H1 (cell line): ENCODE results near the gene INPP5E. TPM values are rescaled to one million over a fixed set of nuclear protein-coding genes. Genes with fewer than 3 reads are reported as not detected.

Experiments
- CTCF ChIA-PET: fragments of 300-600 bp; sonication (Branson Sonifier 250); formaldehyde crosslinking; loops from one replicate; lab custom pipeline; 2021; ENCODE audit not compliant: partially characterized antibody; lab: Charles Lee
- POLR2A ChIA-PET: fragments of 300-600 bp; sonication (Branson Sonifier 250); formaldehyde crosslinking; loops from one replicate; lab custom pipeline; 2021; ENCODE audit warnings: inconsistent platforms; ENCODE audit not compliant: partially characterized antibody; lab: Charles Lee
- DNase-seq, 2 experiments: peaks; one replicate each; pipeline versions ENCODE4 v3.0.0 to v3.0.0-alpha.2; 2010 to 2022; ENCODE audit warnings: low spot score in 2 of 2, low read depth in 1 of 2, mixed read lengths in 1 of 2
- FAIRE-seq: peaks from 2 replicates; lab custom pipeline; 2011; peaks lifted over from hg19 to GRCh38; lab: Jason Lieb, UNC
- H2AFZ ChIP-seq: 2 replicates; pipeline ENCODE4 v1.8.1; 2012; ENCODE audit warnings: low read length, inconsistent platforms
- H2AK5ac ChIP-seq: 2 replicates; pipeline ENCODE4 v1.6.1; 2013; ENCODE audit warnings: low read depth, low read length
- H2BK120ac ChIP-seq: replicated peaks from 2 replicates; pipeline ENCODE3; 2013; ENCODE audit warnings: low read depth, low read length, inconsistent platforms
- H2BK12ac ChIP-seq: 2 replicates; pipeline ENCODE4 v1.6.1; 2013; ENCODE audit warnings: low read depth, low read length
- H2BK15ac ChIP-seq: 2 replicates; pipeline ENCODE4 v1.6.1; 2013; ENCODE audit warnings: low read length
- H2BK20ac ChIP-seq: 2 replicates; pipeline ENCODE4 v1.6.1; 2013; ENCODE audit warnings: low read length
- H2BK5ac ChIP-seq: 2 replicates; pipeline ENCODE4 v1.6.1; 2013; ENCODE audit warnings: low read depth, low read length
- H3K14ac ChIP-seq: 2 replicates; pipeline ENCODE4 v1.6.1; 2013; ENCODE audit warnings: inconsistent platforms; ENCODE audit not compliant: insufficient read length
- H3K18ac ChIP-seq: 2 replicates; pipeline ENCODE4 v1.6.1; 2013; ENCODE audit warnings: low read length; ENCODE audit errors: extremely low read depth
- H3K23ac ChIP-seq: 2 replicates; pipeline ENCODE4 v1.6.1; 2013; ENCODE audit warnings: inconsistent platforms; ENCODE audit not compliant: insufficient read length
- H3K23me2 ChIP-seq: 2 replicates; pipeline ENCODE4 v1.6.1; 2013; ENCODE audit warnings: low read depth, low read length
- H3K27ac ChIP-seq: 2 replicates; pipeline ENCODE4 v1.6.1; 2011; ENCODE audit warnings: low read depth, low read length, inconsistent platforms
- H3K27me3 ChIP-seq, 4 experiments: replicated peaks in 1 of 4; 1 replicate in 1 of 4; 2 replicates in 3 of 4; pipeline versions ENCODE4 v1.6.1 to v1.8.1; 2011 to 2013; ENCODE audit warnings: low read length in 3 of 4, mild to moderate bottlenecking in 3 of 4, inconsistent platforms in 2 of 4, mixed read lengths in 2 of 4, moderate library complexity in 1 of 4; ENCODE audit not compliant: control insufficient read depth in 3 of 4, insufficient read depth in 3 of 4; ENCODE audit errors: extremely low read depth in 1 of 4
- H3K36me3 ChIP-seq, 4 experiments: 2 replicates each; pipeline versions ENCODE4 v1.6.1 to v1.8.1; 2011 to 2013; ENCODE audit warnings: mild to moderate bottlenecking in 4 of 4, low read length in 3 of 4, moderate library complexity in 2 of 4, control low read depth in 1 of 4, inconsistent platforms in 1 of 4; ENCODE audit not compliant: insufficient read depth in 4 of 4, control insufficient read depth in 2 of 4
- H3K4ac ChIP-seq: replicated peaks from 2 replicates; pipeline ENCODE3; 2013; ENCODE audit warnings: low read length, low read depth, mixed read lengths, inconsistent platforms; ENCODE audit not compliant: insufficient read length
- H3K4me1 ChIP-seq, 4 experiments: replicated peaks in 1 of 4; 1 replicate in 1 of 4; 2 replicates in 3 of 4; pipeline versions ENCODE4 v1.6.1 to v1.8.1; 2011 to 2013; ENCODE audit warnings: low read length in 3 of 4, inconsistent platforms in 2 of 4, mixed read lengths in 1 of 4; ENCODE audit not compliant: insufficient read depth in 4 of 4, control insufficient read depth in 3 of 4
- H3K4me2 ChIP-seq, 2 experiments: 2 replicates each; pipeline versions ENCODE4 v1.6.1 to v1.8.1; 2011 to 2013; ENCODE audit warnings: low read depth in 2 of 2, low read length in 2 of 2, control low read depth in 1 of 2, inconsistent platforms in 1 of 2, mild to moderate bottlenecking in 1 of 2; ENCODE audit not compliant: insufficient read depth in 1 of 2
- H3K4me3 ChIP-seq, 4 experiments: fragments of 200-600, 300-600 bp in 1 of 4; sonication (generic), shearing (Covaris generic), sonication (Bioruptor Twin) in 1 of 4; 2 replicates each; pipeline versions ENCODE4 v1.5.1 to v1.8.1; 2011 to 2016; ENCODE audit warnings: low read length in 4 of 4, low read depth in 3 of 4, control low read depth in 2 of 4, inconsistent platforms in 2 of 4, mild to moderate bottlenecking in 2 of 4, mixed read lengths in 1 of 4, moderate library complexity in 1 of 4; ENCODE audit not compliant: insufficient read depth in 2 of 4; ENCODE audit errors: extremely low read depth in 1 of 4
- H3K56ac ChIP-seq: replicated peaks from 2 replicates; pipeline ENCODE3; 2013; ENCODE audit warnings: low read depth, mild to moderate bottlenecking, mixed read lengths, low read length, inconsistent platforms; ENCODE audit not compliant: insufficient read length
- H3K79me1 ChIP-seq: 2 replicates; pipeline ENCODE4 v1.6.1; 2013; ENCODE audit warnings: low read depth, low read length, control low read depth
- H3K79me2 ChIP-seq, 2 experiments: 2 replicates each; pipeline versions ENCODE4 v1.6.1 to v1.8.1; 2012 to 2013; ENCODE audit warnings: low read length in 2 of 2, mild to moderate bottlenecking in 2 of 2, inconsistent platforms in 1 of 2; ENCODE audit not compliant: insufficient read depth in 2 of 2, control insufficient read depth in 1 of 2
- H3K9ac ChIP-seq, 4 experiments: replicated peaks in 1 of 4; 1 replicate in 1 of 4; 2 replicates in 3 of 4; pipeline versions ENCODE4 v1.6.1 to v1.8.1; 2011 to 2013; ENCODE audit warnings: low read depth in 3 of 4, low read length in 3 of 4, control low read depth in 2 of 4, mild to moderate bottlenecking in 2 of 4, moderate library complexity in 2 of 4, inconsistent platforms in 1 of 4; ENCODE audit errors: extremely low read depth in 1 of 4
- H3K9me3 ChIP-seq, 2 experiments: 2 replicates each; pipeline versions ENCODE4 v1.6.1 to v1.8.1; 2012 to 2013; ENCODE audit warnings: mild to moderate bottlenecking in 2 of 2, moderate library complexity in 2 of 2, control low read depth in 1 of 2, inconsistent platforms in 1 of 2, low read depth in 1 of 2, low read length in 1 of 2, mixed read lengths in 1 of 2; ENCODE audit not compliant: insufficient read depth in 2 of 2
- H4K20me1 ChIP-seq, 2 experiments: replicated peaks in 1 of 2; 2 replicates each; pipeline versions ENCODE3 to v1.8.1; 2011 to 2013; ENCODE audit warnings: inconsistent platforms in 2 of 2, low read length in 2 of 2, mild to moderate bottlenecking in 1 of 2; ENCODE audit not compliant: insufficient read depth in 2 of 2, control insufficient read depth in 1 of 2
- H4K5ac ChIP-seq: 2 replicates; pipeline ENCODE4 v1.6.1; 2013; ENCODE audit warnings: low read length, low read depth, mixed read lengths, inconsistent platforms; ENCODE audit not compliant: insufficient read length
- H4K8ac ChIP-seq: 2 replicates; pipeline ENCODE4 v1.8.0; 2013; ENCODE audit warnings: mild to moderate bottlenecking, moderate library complexity, low read length, inconsistent platforms; ENCODE audit not compliant: insufficient read depth; ENCODE audit errors: extremely low read depth
- H4K91ac ChIP-seq: replicated peaks from 2 replicates; pipeline ENCODE3; 2013; ENCODE audit warnings: low read length, mixed read lengths, inconsistent platforms; ENCODE audit not compliant: insufficient read length
- ATF3 ChIP-seq: IDR thresholded peaks from 2 replicates; pipeline ENCODE4 v1.6.1; 2011; ENCODE audit warnings: low read depth, mild to moderate bottlenecking, low read length; ENCODE audit not compliant: insufficient read depth
- BCL11A ChIP-seq, 2 experiments: IDR thresholded peaks; one replicate each; pipeline ENCODE4 v1.6.1; 2011; ENCODE audit warnings: low read depth in 2 of 2, low read length in 2 of 2, mild to moderate bottlenecking in 2 of 2
- CTCF ChIP-seq, 3 experiments: IDR thresholded peaks; 1 replicate in 2 of 3; 2 replicates in 1 of 3; pipeline versions ENCODE4 v1.5.1 to v1.6.1; 2011; ENCODE audit warnings: low read length in 3 of 3, mild to moderate bottlenecking in 3 of 3, inconsistent platforms in 2 of 3, low read depth in 1 of 3, moderate library complexity in 1 of 3; ENCODE audit not compliant: insufficient read depth in 1 of 3; ENCODE audit errors: control extremely low read depth in 1 of 3
- HDAC2 ChIP-seq, 2 experiments: fragments of 300-600 bp in 1 of 2; sonication (generic) in 1 of 2; IDR thresholded peaks; 2 replicates each; pipeline ENCODE4 v1.6.1; 2011 to 2012; ENCODE audit warnings: low read depth in 2 of 2, low read length in 2 of 2, mild to moderate bottlenecking in 2 of 2, moderate library complexity in 2 of 2, borderline replicate concordance in 1 of 2, inconsistent platforms in 1 of 2
- KDM5A ChIP-seq: fragments of 200-600 bp; IDR thresholded peaks from 2 replicates; pipeline ENCODE4 v1.7.1; 2012; ENCODE audit warnings: mild to moderate bottlenecking, low read length, inconsistent platforms, mixed read lengths
- NANOG ChIP-seq: IDR thresholded peaks from 2 replicates; pipeline ENCODE4 v1.6.1; 2011; ENCODE audit warnings: low read length, low read depth, mild to moderate bottlenecking, inconsistent platforms; ENCODE audit not compliant: insufficient read depth, poor library complexity, severe bottlenecking
- RFX5 ChIP-seq: IDR thresholded peaks from 2 replicates; pipeline ENCODE4 v1.6.1; 2011; ENCODE audit warnings: low read depth, low read length, improper control_type of control experiment, borderline replicate concordance
- USF2 ChIP-seq: IDR thresholded peaks from 2 replicates; pipeline ENCODE4 v1.6.1; 2011; ENCODE audit warnings: low read length, improper control_type of control experiment
- WGBS, 2 experiments: shearing (Covaris generic) in 1 of 2; methylation state at CpG; one replicate each; pipeline versions ENCODE4 v1.1.6 to v1.1.7; 2013 to 2015; ENCODE audit warnings: low lambda C conversion rate in 2 of 2, mixed read lengths in 2 of 2, inconsistent platforms in 1 of 2, low coverage in 1 of 2, missing lambda C conversion rate in 1 of 2; ENCODE audit not compliant: insufficient replicate concordance in 2 of 2, insufficient coverage in 1 of 2, insufficient read length in 1 of 2; ENCODE audit errors: extremely low coverage in 1 of 2, missing lambda C conversion rate in 1 of 2; 5-methylcytosine and 5-hydroxymethylcytosine counted together
- polyA plus RNA-seq, 7 experiments: library from polyadenylated mRNA; depleted of rRNA in 3 of 7; stranded (reverse) in 5 of 7; unstranded in 2 of 7; fragments of >200 nt in 5 of 7; fragments of 200-250 nt in 2 of 7; gene quantifications; 1 replicate in 5 of 7; 2 replicates in 1 of 7; 4 replicates in 1 of 7; pipeline versions ENCODE4 v1.2.1 to v1.2.3, GENCODE V29; 2011 to 2013; ENCODE audit warnings: missing spikeins in 2 of 7, mixed read lengths in 2 of 7
- total RNA-seq: library from RNA; stranded (reverse); fragmentation: NEBNext Ultra II Directional; extraction: Animal tissue kit (Norgen Biotek cat#: 25700); gene quantifications from 2 replicates; pipeline ENCODE4 v1.2.1, GENCODE V29; 2021

The INPP5E gene
- total and polyA plus RNA-seq, 2 of the 8 experiments (the other 6 are each of a cell fraction or from before 2014, with no cell fraction given): 8.7 to 11.3 TPM

GRCh38 chr9:136393531-136393930, 46.1 kb downstream of the INPP5E start:
- peaks cover 5 to 11% of the 10 kb centered on the region in 2 experiments for H4K20me1 ChIP-seq
- no peak overlapping the region for H4K91ac ChIP-seq
- no peak overlapping the region for H2BK5ac ChIP-seq
- H3K36me3 ChIP-seq: peaks cover 40 to 81% (median 68%) of the 10 kb centered on the region in 4 experiments
- DNase-seq (no peak), FAIRE-seq (no peak)
- H3K4me3 ChIP-seq: no peak overlapping the region
- H3K23ac ChIP-seq: no peak overlapping the region
- H3K79me1 ChIP-seq: peaks cover 7% of the 10 kb centered on the region; the same call in 1 of the 2 replicates
- no peaks in the 10 kb centered on the region for H3K27me3 ChIP-seq
- WGBS, 2 experiments: 95% methylated on average over 17 of the region's 17 CpGs; no CpG with 5 or more reads in 1 of the 2 experiments
- no peak overlapping the region for H2BK15ac ChIP-seq
- CTCF ChIA-PET: interaction anchor here (0.9 to 1.2 kb wide), 3 partner anchors 10 to 71 kb away, joined by 3 read pairs; no protein-coding TSS in a partner anchor
- no peak overlapping the region for H3K56ac ChIP-seq
- peaks cover 0 to 1% (median under 1%) of the 10 kb centered on the region in 4 experiments; a peak in 5 of 7 replicates for H3K4me1 ChIP-seq
- POLR2A ChIA-PET: interaction anchor here (0.8 to 14.6 kb wide), 12 partner anchors 4 to 82 kb away, joined by 3 to 139 read pairs (median 6); partner anchors contain the start of genes ENTR1, PMPCA and SNAPC4
- H3K14ac ChIP-seq: no peak overlapping the region
- no peak overlapping the region for H2BK20ac ChIP-seq
- no peak overlapping the region for H3K4ac ChIP-seq
- no peak overlapping the region for H2AK5ac ChIP-seq
- 0 out of 2 replicates have a peak, but pooled peaks cover under 1% of the 10 kb centered on the region for H3K23me2 ChIP-seq
- H2BK120ac ChIP-seq: no peak overlapping the region
- H4K8ac ChIP-seq: no peak overlapping the region
- H3K18ac ChIP-seq: no peak overlapping the region
- H3K9me3 ChIP-seq: no peaks in the 10 kb centered on the region
- H2BK12ac ChIP-seq: no peak overlapping the region
- peaks cover 0 to 13% of the 10 kb centered on the region in 2 experiments; a peak in 2 of 4 replicates for H3K79me2 ChIP-seq
- H3K4me2 ChIP-seq: no peak overlapping the region
- no peak overlapping the region for H3K9ac ChIP-seq
- no peak overlapping the region for H2AFZ ChIP-seq
- H3K27ac ChIP-seq: no peak overlapping the region
- no peak overlapping the region for H4K5ac ChIP-seq
- TF ChIP-seq KDM5A (no peak), HDAC2 (IDR thresholded peaks at IDR 0.05; ENCODE audit: borderline replicate concordance in 1 of 2, low read depth in 2 of 2, low read length in 2 of 2) (no peak), NANOG (no peak), ATF3 (no peak), BCL11A (IDR thresholded peaks at IDR 0.05; ENCODE audit: low read depth in 2 of 2, low read length in 2 of 2) (no peak), CTCF (IDR thresholded peaks at IDR 0.05; ENCODE audit: control extremely low read depth in 1 of 3, insufficient read depth in 1 of 3, low read depth in 1 of 3, low read length in 3 of 3) (no peak), RFX5 (no peak), USF2 (no peak)
